ENCODE measurements around the gene RAB15.

DNA sequence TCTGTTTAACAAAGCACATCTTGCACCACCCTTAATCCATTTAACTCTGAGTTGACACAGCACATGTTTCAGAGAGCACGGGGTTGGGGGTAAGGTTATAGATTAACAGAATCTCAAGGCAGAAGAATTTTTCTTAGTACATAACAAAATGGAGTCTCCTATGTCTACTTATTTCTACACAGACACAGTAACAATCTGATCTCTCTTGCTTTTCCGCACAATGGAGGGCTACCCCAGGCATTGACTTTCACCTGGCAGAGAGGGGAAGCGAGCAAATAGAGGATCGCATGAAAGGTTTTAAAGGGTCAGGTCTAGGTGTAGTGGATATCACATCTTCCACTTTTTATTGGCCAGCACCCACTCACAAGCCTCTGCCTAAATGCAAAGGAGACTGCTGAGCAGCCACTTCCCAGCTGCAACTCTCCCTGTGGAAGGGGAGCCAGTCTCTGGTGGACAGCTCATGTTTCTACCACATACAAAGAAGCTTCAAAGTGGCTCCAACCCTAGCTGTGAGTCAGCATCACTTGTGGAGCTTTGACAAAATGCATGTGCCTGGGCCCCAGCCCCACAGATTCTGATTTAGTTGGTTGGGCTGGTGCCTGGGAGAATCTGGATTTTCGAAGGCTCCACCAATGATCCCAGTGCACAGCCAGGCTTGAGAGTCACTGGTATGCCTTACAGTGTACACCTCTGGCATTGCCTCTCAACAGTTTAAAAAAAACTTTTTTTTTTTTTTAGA lies 7.4 kb upstream of the RAB15 start:
- TF ChIP-seq, protein P1, sequence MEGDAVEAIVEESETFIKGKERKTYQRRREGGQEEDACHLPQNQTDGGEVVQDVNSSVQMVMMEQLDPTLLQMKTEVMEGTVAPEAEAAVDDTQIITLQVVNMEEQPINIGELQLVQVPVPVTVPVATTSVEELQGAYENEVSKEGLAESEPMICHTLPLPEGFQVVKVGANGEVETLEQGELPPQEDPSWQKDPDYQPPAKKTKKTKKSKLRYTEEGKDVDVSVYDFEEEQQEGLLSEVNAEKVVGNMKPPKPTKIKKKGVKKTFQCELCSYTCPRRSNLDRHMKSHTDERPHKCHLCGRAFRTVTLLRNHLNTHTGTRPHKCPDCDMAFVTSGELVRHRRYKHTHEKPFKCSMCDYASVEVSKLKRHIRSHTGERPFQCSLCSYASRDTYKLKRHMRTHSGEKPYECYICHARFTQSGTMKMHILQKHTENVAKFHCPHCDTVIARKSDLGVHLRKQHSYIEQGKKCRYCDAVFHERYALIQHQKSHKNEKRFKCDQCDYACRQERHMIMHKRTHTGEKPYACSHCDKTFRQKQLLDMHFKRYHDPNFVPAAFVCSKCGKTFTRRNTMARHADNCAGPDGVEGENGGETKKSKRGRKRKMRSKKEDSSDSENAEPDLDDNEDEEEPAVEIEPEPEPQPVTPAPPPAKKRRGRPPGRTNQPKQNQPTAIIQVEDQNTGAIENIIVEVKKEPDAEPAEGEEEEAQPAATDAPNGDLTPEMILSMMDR (IDR thresholded peaks at IDR 0.05; ENCODE audit: insufficient read depth, low read length, poor library complexity, severe bottlenecking) = no peak
- TF ChIP-seq EZH2phosphoT487 (conservative IDR thresholded peaks at IDR 0.05; ENCODE audit: low read length) = no peak

Data from SU-DHL-6 (cell line).